Right lobe of liver (tissue), 6 donors: Measurements from ENCODE around the gene MAD2L1BP. TPM values are rescaled to one million over a fixed set of nuclear protein-coding genes. Genes with fewer than 3 reads are reported as not detected.

ENCODE experiments used
- ATAC-seq, 4 donors: fragments of 200-7000 bp; cut with Tn5 transposase; one replicate each; pipeline ENCODE4 v1.9.1; 2020; ENCODE audit warnings: mild to moderate bottlenecking in 4 of 4, moderate library complexity in 4 of 4
- DNase-seq, 3 donors: peaks; one replicate each; pipeline ENCODE4 v3.0.0-alpha.2; 2020
- H3K27ac ChIP-seq, 3 donors: fragments of 200-600 bp; one replicate each; pipeline ENCODE4 v1.8.0; 2022
- H3K27me3 ChIP-seq, 2 donors: fragments of 200-600 bp; one replicate each; pipeline ENCODE4 v1.8.0; 2022
- H3K36me3 ChIP-seq, 4 donors: fragments of 200-600 bp; sonication (generic) in 1 of 4; one replicate each; pipeline versions ENCODE4 v1.5.1 to v1.8.0; 2017 to 2022; ENCODE audit warnings: control low read depth in 1 of 4
- H3K4me1 ChIP-seq, 4 donors: fragments of 200-600 bp; sonication (generic) in 1 of 4; one replicate each; pipeline versions ENCODE4 v1.5.1 to v1.8.0; 2017 to 2022; ENCODE audit warnings: control low read depth in 1 of 4
- H3K4me3 ChIP-seq, 3 donors: fragments of 200-600 bp; one replicate each; pipeline ENCODE4 v1.8.0; 2022
- H3K9me3 ChIP-seq, 4 donors: fragments of 200-600 bp; sonication (generic) in 1 of 4; one replicate each; pipeline versions ENCODE4 v1.5.1 to v1.8.0; 2017 to 2022; ENCODE audit warnings: control low read depth in 1 of 4
- POLR2A ChIP-seq: fragments of 450-650 bp; IDR thresholded peaks from one replicate; pipeline ENCODE4 v1.6.1; 2017; ENCODE audit warnings: antibody characterized with exemption, mild to moderate bottlenecking
- WGBS: methylation state at CpG from one replicate; pipeline ENCODE4 v1.1.6; 2018; ENCODE audit warnings: low coverage, low lambda C conversion rate; ENCODE audit not compliant: insufficient coverage; ENCODE audit errors: missing lambda C conversion rate; 5-methylcytosine and 5-hydroxymethylcytosine counted together
- intact Hi-C, 2 donors: fragments of 100-400 bp; cut with DNase I; formaldehyde crosslinking; loops; one replicate each; pipeline versions ENCODE4 v1.11.2 to v1.14.1; 2022
- total RNA-seq, 6 experiments: library from RNA; depleted of rRNA in 2 of 6; stranded (reverse); fragments of >200 nt in 2 of 6; fragmentation: NEBNext Ultra II Directional in 3 of 6; extraction: Animal tissue kit (Norgen Biotek cat#: 25700) in 3 of 6; gene quantifications; one replicate each; pipeline versions ENCODE4 v1.1.0 to v1.2.4, GENCODE V29; 2016 to 2023
- TF ChIP-seq, protein P1 (sequence below), 4 donors: fragments of 200-600 bp in 3 of 4; fragments of 450-650 bp in 1 of 4; IDR thresholded peaks; one replicate each; pipeline versions ENCODE4 v1.5.1 to v1.8.0; 2016 to 2022; ENCODE audit warnings: antibody characterized with exemption in 4 of 4, mild to moderate bottlenecking in 2 of 4
- donor health status: DM: no; HTN: yes; CAD: no.
- donor health status: DM: no; HTN: no; CAD: no.
- donor health status: DM: no; HTN: no; CAD: no.
- donor health status: DM: no; HTN: yes; CAD: no.
- donor health status: DM: no; HTN: yes; CAD: no.

MAD2L1BP gene
- total RNA-seq, 6 experiments from 2014 or later: 11.7 to 31.7 (median 14.6) TPM

DNA sequence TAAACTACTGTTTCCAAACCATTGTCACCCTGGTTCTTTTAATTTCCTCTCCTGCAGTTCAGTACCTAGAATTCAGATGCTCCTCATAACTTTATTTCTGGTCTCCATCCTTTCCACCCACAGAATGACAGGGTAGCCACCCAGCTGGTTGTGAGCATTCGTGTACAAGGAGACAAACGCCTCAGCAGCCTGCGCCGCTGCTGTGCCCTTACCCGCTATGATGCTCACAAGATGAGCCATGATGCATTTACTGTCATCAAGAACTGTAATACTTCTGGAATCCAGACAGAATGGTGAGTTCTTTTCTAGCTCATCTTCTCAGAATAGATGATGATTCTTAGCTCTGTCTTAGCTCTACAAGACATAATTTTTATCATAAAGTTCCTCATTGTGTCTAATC, 25.2 kb upstream of the MAD2L1BP start:
- 94% methylated on average over 5 of the region's 5 CpGs for WGBS
- Histone ChIP-seq H3K27me3 (no peaks in the 10 kb centered on the region), H3K9me3 (no peaks in the 10 kb centered on the region), H3K27ac (no peak overlapping the region), H3K4me3 (no peak overlapping the region), H3K4me1 (no peaks in the 10 kb centered on the region), H3K36me3 (peaks cover 0 to 30% (median 8%) of the 10 kb centered on the region in 4 donors)
- TF ChIP-seq POLR2A: no peak
- TF ChIP-seq, protein P1, sequence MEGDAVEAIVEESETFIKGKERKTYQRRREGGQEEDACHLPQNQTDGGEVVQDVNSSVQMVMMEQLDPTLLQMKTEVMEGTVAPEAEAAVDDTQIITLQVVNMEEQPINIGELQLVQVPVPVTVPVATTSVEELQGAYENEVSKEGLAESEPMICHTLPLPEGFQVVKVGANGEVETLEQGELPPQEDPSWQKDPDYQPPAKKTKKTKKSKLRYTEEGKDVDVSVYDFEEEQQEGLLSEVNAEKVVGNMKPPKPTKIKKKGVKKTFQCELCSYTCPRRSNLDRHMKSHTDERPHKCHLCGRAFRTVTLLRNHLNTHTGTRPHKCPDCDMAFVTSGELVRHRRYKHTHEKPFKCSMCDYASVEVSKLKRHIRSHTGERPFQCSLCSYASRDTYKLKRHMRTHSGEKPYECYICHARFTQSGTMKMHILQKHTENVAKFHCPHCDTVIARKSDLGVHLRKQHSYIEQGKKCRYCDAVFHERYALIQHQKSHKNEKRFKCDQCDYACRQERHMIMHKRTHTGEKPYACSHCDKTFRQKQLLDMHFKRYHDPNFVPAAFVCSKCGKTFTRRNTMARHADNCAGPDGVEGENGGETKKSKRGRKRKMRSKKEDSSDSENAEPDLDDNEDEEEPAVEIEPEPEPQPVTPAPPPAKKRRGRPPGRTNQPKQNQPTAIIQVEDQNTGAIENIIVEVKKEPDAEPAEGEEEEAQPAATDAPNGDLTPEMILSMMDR (IDR thresholded peaks at IDR 0.05): no peak
- intact Hi-C loops: no loop called here
- ATAC-seq (no peak), DNase-seq (no peak)

DNA sequence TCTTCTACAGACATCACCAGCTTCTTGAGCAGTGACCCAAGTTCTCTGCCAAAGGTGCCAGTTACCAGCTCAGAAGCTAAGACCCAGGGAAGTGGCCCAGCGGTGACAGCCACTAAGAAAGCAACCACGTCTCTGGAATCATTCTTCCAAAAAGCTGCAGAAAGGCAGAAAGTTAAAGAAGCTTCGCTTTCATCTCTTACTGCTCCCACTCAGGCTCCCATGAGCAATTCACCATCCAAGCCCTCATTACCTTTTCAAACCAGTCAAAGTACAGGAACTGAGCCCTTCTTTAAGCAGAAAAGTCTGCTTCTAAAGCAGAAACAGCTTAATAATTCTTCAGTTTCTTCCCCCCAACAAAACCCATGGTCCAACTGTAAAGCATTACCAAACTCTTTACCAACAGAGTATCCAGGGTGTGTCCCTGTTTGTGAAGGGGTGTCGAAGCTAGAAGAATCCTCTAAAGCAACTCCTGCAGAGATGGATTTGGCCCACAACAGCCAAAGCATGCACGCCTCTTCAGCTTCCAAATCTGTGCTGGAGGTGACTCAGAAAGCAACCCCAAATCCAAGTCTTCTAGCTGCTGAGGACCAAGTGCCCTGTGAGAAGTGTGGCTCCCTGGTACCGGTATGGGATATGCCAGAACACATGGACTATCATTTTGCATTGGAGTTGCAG, 21.8 kb upstream of the MAD2L1BP start:
- H3K36me3 ChIP-seq: peaks cover 0 to 23% (median 8%) of the 10 kb centered on the region in 4 donors
- H3K9me3 ChIP-seq: no peaks in the 10 kb centered on the region
- intact Hi-C loops: no loop called here
- no peaks in the 10 kb centered on the region for H3K27me3 ChIP-seq
- 97% methylated on average over 5 of the region's 6 CpGs for WGBS
- no peak overlapping the region for H3K27ac ChIP-seq
- H3K4me3 ChIP-seq: no peak overlapping the region
- no peaks in the 10 kb centered on the region for H3K4me1 ChIP-seq
- no peak for DNase-seq
- TF ChIP-seq, protein P1 (IDR thresholded peaks at IDR 0.05): no peak
- TF ChIP-seq POLR2A: no peak
- no peak for ATAC-seq

DNA sequence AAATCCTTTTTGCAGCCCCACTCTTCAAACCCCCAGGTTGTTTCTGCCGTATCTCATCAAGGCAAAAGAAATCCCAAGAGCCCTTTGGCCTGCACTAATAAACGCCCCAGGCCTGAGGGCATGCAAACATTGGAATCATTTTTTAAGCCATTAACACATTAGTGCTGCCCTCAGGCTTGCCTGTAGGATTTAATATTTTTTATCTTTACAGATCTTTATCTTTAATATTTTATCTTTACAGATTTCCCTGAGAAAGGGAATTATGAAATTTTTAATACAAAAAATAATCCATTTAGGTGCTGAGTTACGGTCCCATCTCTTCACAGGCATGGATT, 21.3 kb upstream of the MAD2L1BP start:
- no peak for ATAC-seq
- no peaks in the 10 kb centered on the region for H3K4me1 ChIP-seq
- H3K36me3 ChIP-seq: peaks cover 0 to 23% (median 8%) of the 10 kb centered on the region in 4 donors
- intact Hi-C loops: no loop called here
- 81% methylated on average over 3 of the region's 3 CpGs for WGBS
- no peak for TF ChIP-seq POLR2A
- TF ChIP-seq, protein P1 (IDR thresholded peaks at IDR 0.05): no peak
- H3K27me3 ChIP-seq: no peaks in the 10 kb centered on the region
- no peak overlapping the region for H3K4me3 ChIP-seq
- H3K27ac ChIP-seq: no peak overlapping the region
- DNase-seq: no peak
- no peaks in the 10 kb centered on the region for H3K9me3 ChIP-seq

DNA sequence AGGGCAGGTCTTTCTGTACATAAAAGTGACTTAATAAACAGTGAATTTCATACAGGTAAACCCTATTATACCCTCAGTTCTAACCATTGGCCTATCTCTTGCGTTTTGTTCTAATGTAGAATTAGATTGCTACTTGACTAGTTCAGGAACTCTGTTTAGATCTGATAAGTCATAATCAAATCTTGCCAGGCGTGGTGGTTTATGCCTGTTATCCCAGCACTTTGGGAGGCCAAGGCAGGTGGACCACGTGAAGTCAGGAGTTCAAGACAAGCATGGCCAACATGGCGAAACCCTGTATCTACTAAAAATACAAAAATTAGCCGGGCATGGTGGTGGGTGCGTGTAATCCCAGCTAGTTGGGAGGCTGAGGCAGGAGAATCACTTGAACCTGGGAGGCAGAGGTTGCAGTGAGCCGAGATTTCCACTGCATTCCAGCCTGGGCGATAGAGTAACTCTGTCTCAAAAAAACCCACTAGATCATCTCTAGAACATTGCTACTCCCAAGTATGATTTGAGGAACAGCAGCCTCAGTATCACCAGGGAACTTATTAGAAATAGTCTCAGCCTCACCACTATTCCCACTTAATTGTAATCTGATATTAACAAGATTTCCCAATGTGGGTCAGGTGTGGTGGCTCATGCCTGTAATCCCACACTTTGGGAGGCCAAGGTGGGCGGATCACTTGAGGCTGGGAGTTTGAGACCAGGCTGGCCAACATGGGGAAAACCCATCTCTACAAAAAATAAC, 18.7 kb upstream of the MAD2L1BP start:
- peaks cover 0 to 27% (median 16%) of the 10 kb centered on the region in 4 donors for H3K36me3 ChIP-seq

More for the DNA sequence above, 18.7 kb upstream of the MAD2L1BP start:
- Histone ChIP-seq H3K27ac (no peak overlapping the region), H3K4me3 (no peak overlapping the region), H3K9me3 (no peaks in the 10 kb centered on the region), H3K27me3 (no peaks in the 10 kb centered on the region), H3K4me1 (no peaks in the 10 kb centered on the region)
- WGBS: 89% methylated on average over 7 of the region's 9 CpGs
- intact Hi-C loops: no loop called here
- TF ChIP-seq, protein P1 (IDR thresholded peaks at IDR 0.05): no peak
- no peak for TF ChIP-seq POLR2A
- no peak for DNase-seq
- no peak for ATAC-seq
